ENCODE measurements around the gene CT45A7. TPM values are rescaled to one million over a fixed set of nuclear protein-coding genes. Genes with fewer than 3 reads are reported as not detected.

Gene CT45A7
- total RNA-seq = not detected in 2 replicates

GRCh38 chrX:135837180-135837579 lies at the start of gene CT45A7:
TSS of gene CT45A7 (minus strand) at chrX:135837280. CDS start at chrX:135833533, 3,747 bp downstream.

DNA sequence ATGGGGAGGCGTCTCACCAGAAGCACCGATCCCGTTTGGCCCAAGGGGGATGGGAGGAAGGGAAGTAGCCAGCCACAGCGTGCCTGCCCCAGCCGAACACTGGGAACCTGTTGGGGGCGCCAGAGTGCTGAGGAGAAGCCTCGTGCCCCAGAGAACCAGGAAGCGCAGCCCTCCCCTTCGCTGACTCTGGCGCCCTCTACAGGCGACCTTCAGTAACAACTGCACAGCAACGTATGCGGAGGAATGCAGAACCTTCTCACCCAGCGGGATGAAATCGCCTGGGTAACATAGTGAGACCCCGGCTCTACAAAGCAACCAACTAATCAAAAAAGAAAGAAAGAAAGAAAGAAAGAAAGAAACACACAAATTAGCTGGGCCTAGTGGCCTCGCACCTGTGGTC lies 34.6 kb upstream of the CT45A7 start, which contains the start of gene CT45A9:
Gene CT45A9, minus strand, starts transcription at position 101 of the 400 bp plus-strand sequence. CDS start 3,751 bp downstream, outside the sequence.

DNA sequence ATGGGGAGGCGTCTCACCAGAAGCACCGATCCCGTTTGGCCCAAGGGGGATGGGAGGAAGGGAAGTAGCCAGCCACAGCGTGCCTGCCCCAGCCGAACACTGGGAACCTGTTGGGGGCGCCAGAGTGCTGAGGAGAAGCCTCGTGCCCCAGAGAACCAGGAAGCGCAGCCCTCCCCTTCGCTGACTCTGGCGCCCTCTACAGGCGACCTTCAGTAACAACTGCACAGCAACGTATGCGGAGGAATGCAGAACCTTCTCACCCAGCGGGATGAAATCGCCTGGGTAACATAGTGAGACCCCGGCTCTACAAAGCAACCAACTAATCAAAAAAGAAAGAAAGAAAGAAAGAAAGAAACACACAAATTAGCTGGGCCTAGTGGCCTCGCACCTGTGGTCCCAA lies 17.4 kb upstream of the CT45A7 start, which contains the start of gene CT45A8:
Gene CT45A8, minus strand, starts transcription at position 101 of the 400 bp plus-strand sequence. CDS start 3,755 bp downstream, outside the sequence.

GRCh38 chrX:135819912-135820311 lies 17.2 kb downstream of the CT45A7 start, which contains the start of gene CT45A2:
TSS of gene CT45A2 (minus strand) at chrX:135820012. CDS start at chrX:135816265, 3,747 bp downstream.

DNA sequence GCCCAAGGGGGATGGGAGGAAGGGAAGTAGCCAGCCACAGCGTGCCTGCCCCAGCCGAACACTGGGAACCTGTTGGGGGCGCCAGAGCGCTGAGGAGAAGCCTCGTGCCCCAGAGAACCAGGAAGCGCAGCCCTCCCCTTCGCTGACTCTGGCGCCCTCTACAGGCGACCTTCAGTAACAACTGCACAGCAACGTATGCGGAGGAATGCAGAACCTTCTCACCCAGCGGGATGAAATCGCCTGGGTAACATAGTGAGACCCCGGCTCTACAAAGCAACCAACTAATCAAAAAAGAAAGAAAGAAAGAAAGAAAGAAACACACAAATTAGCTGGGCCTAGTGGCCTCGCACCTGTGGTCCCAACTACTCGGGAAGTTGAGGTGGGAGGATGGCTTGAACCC lies 34.4 kb downstream of the CT45A7 start, which contains the start of gene CT45A6:
Gene CT45A6, minus strand, starts transcription at position 101 of the 400 bp plus-strand sequence. CDS start 3,794 bp downstream, outside the sequence.

DNA sequence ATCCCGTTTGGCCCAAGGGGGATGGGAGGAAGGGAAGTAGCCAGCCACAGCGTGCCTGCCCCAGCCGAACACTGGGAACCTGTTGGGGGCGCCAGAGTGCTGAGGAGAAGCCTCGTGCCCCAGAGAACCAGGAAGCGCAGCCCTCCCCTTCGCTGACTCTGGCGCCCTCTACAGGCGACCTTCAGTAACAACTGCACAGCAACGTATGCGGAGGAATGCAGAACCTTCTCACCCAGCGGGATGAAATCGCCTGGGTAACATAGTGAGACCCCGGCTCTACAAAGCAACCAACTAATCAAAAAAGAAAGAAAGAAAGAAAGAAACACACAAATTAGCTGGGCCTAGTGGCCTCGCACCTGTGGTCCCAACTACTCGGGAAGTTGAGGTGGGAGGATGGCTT lies 51.7 kb downstream of the CT45A7 start, which contains the start of gene CT45A5:
Gene CT45A5, minus strand, starts transcription at position 101 of the 400 bp plus-strand sequence. CDS start 3,774 bp downstream, outside the sequence.

Other genes starting within 250 kb of the CT45A7 start
- gene CT45A1, start 123.6 kb downstream of the CT45A7 start, total RNA-seq = not detected in 2 replicates
- not detected in 2 replicates for gene CT45A3, start 69.1 kb downstream of the CT45A7 start, total RNA-seq
- not detected in 2 replicates for gene CT45A5, start 51.8 kb downstream of the CT45A7 start, total RNA-seq
- not detected in 2 replicates for gene CT45A6, start 34.5 kb downstream of the CT45A7 start, total RNA-seq
- not detected in 2 replicates for gene CT45A2, start 17.3 kb downstream of the CT45A7 start, total RNA-seq
- not detected in 2 replicates for gene CT45A8, start 17.3 kb upstream of the CT45A7 start, total RNA-seq
- not detected in 2 replicates for gene CT45A9, start 34.5 kb upstream of the CT45A7 start, total RNA-seq
- not detected in 2 replicates for gene CT45A10, start 56.2 kb upstream of the CT45A7 start, total RNA-seq
- not detected in 2 replicates for gene SAGE1, start 56.4 kb upstream of the CT45A7 start, total RNA-seq
- gene MMGT1, start 136.7 kb upstream of the CT45A7 start, total RNA-seq = 9.1 and 9.3 TPM in 2 replicates
- 29.2 and 38.4 TPM in 2 replicates for gene SLC9A6, start 148.2 kb upstream of the CT45A7 start, total RNA-seq